ACHN (cell line): ENCODE measurements around the gene B3GNT9.

ENCODE experiments used
- DNase-seq: peaks from one replicate; pipeline ENCODE4 v3.0.0-alpha.2; 2015
- in situ Hi-C: cut with HindIII; loops from 2 replicates; pipeline ENCODE4 v1.10.0; 2017; ENCODE audit warnings: low sequenced_read_pairs, low pct_ligation_motif_present, low pct_unique_long_range_greater_than_20kb

Gene B3GNT9

DNA sequence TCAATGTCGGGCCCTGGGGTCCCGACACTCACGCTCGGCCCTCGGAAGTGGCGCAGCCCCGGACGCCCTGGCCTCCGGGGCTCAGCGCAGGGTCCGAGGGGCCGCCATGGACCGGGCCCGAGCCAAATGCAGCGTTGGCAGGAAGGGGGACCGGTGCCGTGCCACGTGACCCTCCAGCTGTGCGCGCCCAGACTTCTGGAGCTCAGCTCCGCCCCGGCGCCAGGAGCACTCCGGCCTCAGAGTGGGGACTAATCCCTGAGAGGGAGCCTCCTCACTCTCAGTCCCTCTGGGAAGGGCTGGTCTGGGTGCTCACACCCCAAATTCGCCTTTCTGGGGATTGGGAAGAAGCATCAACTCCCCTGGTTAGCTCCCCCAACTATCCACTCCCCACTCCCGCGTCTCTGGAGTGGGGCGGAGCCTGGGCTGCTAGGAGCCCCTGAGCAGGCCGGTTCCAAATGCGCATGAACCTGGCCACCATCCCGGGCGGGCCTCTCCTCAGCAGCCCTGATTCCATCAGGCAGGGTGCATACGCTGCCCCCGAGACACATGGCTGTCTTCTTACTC lies at the start of gene B3GNT9:
B3GNT9 (minus strand) TSS at position 166 of the 564 bp plus-strand sequence. CDS start 513 bp downstream, outside the sequence.
- in situ Hi-C loops, result no loop called here
- DNase-seq, result peak; percentile 47

DNA sequence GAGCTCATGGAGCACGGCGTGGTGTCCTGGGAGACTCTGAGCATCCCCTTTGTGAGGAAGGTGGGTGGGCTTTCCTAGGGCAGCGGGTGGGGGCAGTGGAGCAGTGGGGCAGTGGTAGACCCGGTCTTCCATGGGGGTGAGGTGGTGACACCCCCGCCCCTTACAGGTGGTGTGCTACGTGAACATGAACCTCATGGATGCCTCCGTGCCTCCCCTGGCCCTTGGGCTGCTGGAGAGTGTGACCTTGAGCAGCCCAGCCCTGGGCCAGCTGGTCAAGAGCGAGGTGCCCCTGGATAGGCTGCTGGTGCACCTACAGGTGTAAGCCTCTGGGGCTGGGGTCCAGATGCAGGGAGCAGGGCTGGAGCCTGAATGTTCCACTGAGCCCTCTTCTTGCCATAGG lies 49.7 kb upstream of the B3GNT9 start:
- in situ Hi-C loops, result no loop called here
- no peak for DNase-seq

DNA sequence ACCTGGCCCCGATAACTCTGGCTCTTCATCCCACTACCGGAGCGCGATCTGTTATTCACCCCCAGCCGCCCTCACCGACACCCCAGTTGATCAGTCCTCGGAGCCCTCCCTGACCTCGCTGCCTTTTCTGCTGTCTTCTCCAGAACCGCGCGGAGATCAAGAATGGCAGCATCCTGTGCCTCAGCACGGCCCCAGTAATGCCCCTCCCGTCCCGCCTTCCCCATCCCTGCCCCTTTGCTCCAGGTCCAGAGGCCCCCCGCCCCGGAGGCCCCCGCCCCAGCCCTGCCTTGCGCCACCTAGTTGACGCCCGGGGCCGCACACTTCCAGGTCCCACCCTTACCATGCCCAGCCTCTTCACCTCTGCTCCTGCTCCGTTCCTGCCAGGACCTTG lies 49.0 kb upstream of the B3GNT9 start:
- no peak for DNase-seq
- in situ Hi-C loops, result no loop called here

DNA sequence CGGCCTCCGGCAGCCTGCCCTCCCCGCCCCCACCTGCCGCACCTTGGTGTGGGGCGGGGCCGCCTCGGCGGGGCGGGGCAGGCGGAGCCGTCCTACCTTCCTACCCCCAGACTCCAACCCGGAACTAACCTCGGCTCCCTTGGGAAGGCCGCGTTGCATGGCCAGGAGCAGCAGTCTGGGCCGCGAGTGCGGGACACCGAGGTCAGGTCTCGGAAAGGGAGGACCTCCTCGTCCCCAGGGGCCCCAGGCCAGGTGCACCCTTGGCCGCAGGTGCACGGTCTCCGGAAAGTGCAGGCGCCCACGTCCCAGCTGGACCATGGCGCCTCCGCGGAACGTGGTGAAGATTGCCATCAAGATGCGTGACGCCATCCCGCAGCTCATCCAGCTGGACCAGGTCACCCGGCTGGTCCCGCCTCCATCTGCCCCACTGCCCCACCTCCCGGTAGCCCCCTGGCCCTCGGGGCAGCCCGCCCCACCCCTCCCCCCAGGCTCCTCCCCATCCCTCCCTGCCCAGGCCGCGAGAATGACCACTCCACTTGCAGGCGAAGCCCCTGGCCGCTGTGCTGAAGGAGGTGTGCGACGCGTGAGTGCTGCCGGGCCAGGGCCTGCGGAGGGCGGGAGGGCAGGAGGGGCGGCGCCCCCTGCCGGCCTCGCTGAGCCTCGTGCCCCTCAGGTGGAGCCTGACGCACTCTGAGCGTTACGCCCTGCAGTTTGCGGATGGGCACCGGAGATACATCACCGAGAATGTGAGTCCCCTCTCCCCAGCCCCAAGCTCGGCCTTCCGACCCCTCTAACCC lies 48.4 kb upstream of the B3GNT9 start, which contains the start of gene ELMO3:
ELMO3 (plus strand) TSS at position 121 of the 797 bp plus-strand sequence; CDS start at position 317, 196 bp downstream.
- DNase-seq, result no peak
- in situ Hi-C loops, result no loop called here

DNA sequence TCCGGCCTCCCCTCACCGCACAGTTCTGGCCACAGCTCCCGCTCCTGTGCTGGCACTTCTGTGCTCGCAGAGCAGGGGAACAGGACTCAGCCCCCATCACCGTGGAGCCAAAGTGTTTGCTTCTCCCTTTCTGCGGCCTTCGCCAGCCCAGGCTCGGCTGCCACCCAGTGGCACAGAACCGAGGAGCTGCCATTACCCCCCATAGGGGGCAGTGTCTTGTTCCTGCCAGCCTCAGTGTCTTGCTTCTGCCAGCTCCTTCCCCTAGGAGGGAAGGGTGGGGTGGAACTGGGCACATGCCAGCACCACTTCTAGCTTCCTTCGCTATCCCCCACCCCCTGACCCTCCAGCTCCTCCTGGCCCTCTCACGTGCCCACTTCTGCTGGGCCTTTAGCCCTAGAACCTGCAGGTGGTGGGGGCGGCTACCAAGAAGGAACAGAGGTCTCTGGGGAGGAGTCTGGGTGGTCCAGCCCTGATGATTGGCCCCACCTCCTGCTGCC lies 47.5 kb upstream of the B3GNT9 start:
- in situ Hi-C loops, result no loop called here
- DNase-seq, result peak; percentile 75

DNA sequence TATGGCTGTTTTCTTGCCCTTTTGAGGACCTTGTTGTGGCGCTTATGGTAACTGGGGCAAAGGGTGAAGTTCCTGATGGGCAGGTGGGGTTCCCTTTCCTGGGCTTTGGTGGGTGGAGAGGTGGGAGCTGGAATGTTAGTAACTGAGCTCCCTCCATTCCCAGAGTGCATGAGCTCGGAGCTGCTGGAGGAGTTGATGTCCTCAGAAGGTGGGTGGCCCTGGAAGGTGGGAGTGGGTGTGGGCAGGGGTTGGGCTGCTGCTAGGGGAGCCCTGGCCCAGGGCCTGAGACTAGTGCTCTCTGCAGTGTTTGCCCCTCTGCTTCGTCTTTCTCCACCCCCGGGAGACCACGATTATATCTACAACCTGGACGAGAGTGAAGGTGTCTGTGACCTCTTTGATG lies 46.9 kb upstream of the B3GNT9 start:
- in situ Hi-C loops, result no loop called here
- no peak for DNase-seq

- in situ Hi-C loops, result no loop called here
- no peak for DNase-seq
Observed at GRCh38 chr16:67196881-67197280, 46.1 kb upstream of the B3GNT9 start.

DNA sequence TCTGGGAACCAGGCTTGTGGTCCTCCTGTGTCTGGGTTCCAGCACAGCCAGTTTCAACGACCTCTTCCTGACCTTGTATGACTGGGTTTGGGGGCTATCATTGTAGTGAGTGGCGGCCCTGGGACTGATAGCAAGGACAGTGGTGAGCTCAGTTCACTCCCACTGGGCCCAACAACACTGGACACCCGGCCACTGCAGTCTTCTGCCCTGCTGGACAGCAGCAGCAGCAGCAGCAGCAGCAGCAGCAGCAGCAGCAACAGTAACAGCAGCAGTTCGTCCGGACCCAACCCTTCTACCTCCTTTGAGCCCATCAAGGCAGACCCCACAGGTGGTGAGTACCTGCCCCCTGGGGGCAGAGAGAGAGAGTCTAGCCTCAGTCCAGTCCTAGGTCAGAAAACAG lies 44.9 kb upstream of the B3GNT9 start:
- in situ Hi-C loops, result no loop called here
- no peak for DNase-seq

DNA sequence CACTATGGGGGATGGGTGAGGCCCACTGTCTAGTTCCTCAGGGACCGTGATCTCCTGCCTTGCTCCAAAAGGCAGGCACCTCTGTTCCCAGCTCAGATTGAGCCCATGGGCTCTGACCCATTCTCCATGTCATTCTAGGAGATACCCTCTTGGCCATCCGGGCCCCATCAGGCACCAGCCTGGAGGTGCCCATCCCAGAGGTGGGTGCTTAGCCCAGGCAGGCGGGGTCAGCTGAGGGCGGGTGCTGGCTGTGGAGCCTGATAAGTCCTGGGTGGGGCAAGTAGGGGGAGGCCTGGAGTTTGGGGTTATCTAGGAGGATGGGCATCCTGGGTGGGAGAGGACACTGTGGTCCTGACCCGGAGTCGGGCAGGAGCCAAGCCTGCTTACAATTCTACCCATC lies 43.5 kb upstream of the B3GNT9 start:
- no peak for DNase-seq
- in situ Hi-C loops, result no loop called here

DNA sequence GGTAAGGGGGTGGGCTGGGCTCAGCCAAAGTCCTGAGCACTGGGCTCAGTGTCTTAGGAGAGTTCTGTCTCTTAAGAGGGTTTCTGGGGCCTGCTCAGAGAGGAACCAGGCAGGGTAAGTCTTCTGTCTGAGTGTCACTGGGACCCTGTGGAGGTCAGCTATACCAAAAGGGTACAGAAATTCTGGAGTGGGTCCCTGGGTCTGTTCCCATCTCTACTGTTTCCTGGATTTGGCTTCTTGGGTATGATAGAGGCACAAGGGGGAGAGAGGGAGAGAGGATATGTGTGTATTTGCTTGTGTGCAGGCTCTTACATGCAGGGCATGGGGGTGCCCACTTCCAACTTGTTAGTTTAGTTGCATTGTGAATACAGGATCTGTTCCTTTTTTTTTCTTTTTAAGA lies 42.7 kb upstream of the B3GNT9 start:
- DNase-seq, result no peak
- in situ Hi-C loops, result no loop called here

DNA sequence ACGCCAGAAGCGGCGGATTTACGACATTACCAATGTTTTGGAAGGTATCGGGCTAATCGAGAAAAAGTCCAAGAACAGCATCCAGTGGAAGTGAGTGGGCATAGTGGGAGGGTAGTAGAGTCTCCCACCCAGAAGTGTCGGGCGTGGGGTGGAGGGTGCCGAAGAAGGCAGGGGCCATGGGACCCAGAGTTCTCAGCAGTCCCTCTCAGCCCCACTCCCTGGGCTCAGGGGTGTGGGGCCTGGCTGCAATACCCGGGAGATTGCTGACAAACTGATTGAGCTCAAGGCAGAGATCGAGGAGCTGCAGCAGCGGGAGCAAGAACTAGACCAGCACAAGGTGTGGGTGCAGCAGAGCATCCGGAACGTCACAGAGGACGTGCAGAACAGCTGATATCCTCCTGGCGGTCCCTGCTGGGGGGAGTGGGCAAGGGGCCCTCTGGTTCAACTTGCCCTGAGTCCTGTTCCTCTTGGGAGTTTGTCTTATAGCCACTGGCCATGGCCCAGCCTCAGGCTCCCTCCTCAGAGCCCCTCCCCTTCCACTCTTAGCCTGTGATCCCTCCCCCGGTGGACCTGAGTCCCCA lies 42.1 kb upstream of the B3GNT9 start:
- no peak for DNase-seq
- in situ Hi-C loops, result no loop called here

DNA sequence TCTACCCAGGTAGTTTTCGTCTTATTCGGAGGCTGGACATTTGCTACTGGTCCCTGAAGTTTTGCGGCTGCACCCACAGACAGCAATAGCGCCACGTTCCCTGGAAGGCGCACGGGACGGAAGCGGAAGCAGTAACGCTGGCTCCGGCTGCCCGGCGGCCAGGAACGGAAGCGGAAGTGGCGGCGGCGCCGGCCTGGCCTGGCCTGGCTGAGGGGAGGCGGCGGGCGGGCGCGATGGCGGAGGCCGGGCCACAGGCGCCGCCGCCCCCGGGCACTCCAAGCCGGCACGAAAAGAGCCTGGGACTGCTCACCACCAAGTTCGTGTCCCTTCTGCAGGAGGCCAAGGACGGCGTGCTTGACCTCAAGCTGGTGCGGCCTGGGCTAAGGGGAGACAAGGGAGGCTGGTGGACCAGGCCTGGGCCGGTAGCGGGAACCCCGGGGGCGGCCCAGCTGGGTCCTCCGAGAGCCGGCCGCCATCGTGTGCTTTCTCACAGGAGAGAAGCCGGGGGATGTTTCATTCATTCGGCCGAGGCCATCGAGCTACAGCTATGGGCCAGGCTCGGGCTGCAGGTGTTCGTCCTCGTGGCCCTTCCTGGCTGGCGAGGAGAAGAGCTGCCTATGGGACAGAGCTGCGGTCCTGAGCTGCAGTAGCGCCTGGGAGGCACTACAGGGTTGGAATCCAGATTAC lies 41.3 kb upstream of the B3GNT9 start, which contains the start of gene E2F4:
E2F4 (plus strand) TSS at position 161 of the 687 bp plus-strand sequence; CDS start at position 234, 73 bp downstream.
- in situ Hi-C loops, result no loop called here
- peak; percentile 97 for DNase-seq

DNA sequence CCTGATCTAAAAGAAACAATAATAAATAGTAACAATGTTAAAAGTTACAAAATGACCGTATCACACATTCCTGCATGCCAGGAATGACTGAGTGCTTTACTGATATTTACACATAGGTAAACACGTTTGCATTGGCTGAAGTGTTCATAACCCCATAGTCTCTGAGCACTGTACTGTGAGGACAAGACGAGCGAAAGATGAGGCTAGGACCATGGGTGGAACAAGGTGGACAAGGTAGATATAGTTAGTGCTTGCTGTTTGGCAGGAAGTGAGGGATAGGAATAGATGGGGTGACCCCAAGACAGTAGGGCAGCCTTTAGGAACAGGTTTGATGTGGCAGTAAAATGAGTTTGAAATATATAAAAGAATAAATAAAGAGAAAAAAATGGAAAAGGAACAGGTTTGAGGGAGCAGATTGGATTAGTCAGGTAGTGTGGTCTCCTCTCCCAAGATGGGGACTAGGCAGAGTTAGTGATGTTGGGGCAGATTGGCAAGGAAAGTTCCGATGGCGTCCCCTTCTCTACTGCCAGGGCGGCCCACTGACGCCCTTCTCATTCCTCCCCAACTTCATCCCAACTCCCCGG lies 40.7 kb upstream of the B3GNT9 start:
- in situ Hi-C loops, result no loop called here
- DNase-seq, result no peak

GRCh38 chr16:67190448-67191399 lies 39.9 kb upstream of the B3GNT9 start:
- in situ Hi-C loops, result no loop called here
- no peak for DNase-seq

DNA sequence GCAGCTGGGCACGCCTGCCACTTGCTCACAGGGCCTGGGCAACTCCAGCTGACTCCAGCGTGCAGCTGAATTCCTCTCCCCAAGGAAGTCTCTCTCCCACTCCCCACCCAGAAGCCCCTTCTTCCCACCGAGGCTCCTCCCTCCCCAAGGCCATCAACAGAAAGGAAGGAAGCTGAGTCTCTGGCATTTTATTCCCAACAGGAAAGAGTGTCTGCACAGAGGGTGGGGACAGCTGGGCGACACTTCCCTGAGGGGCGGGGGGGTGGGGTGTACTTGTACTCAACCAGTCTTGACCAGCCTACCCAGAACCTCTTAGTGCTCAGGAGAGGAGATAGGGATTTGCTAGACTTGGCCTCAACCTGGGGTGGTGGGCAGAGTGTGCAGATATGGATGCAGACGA lies 39.2 kb upstream of the B3GNT9 start, which contains the start of gene EXOC3L1:
EXOC3L1 (minus strand) TSS at position 96 of the 400 bp plus-strand sequence. CDS start 460 bp downstream, outside the sequence.
- no peak for DNase-seq
- in situ Hi-C loops, result no loop called here

DNA sequence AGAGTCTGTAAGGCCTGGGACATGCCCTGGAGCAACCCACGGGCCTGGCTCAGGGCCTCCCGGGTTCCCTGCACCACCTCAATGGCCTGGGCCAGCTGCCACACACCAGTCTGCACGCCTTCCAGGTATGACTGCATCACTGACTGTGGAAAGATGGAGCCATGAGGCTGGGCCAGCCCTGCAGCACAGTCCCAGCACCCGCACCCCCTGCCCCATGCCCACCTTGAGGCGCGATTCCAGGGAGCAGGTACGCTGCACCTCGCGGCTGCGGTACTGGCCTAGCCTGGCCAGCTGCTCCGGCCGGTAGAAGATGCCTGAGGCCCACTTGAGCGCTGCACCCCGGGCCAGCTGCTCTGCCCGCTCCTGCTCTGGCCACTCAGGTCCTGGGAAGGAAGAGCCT lies 38.0 kb upstream of the B3GNT9 start:
- in situ Hi-C loops, result no loop called here
- DNase-seq, result no peak

- DNase-seq, result no peak
- in situ Hi-C loops, result no loop called here
Observed at GRCh38 chr16:67188323-67188722, 37.5 kb upstream of the B3GNT9 start.
